DOHH2 (cell line): ENCODE measurements around the gene FBXL17.

Experiments
- H3F3A ChIP-seq: fragments of 200-600 bp; sonication (generic), shearing (Covaris generic); 2 replicates; pipeline ENCODE4 v1.6.0; 2016; ENCODE audit warnings: antibody characterized with exemption, mild to moderate bottlenecking; ENCODE audit not compliant: control insufficient read depth, insufficient read depth
- H3K27ac ChIP-seq: fragments of 200-600 bp; sonication (generic); 2 replicates; pipeline ENCODE4 v1.5.1; 2014; ENCODE audit warnings: low read depth, mild to moderate bottlenecking, low read length, moderate library complexity
- H3K27me3 ChIP-seq: fragments of 200-600 bp; sonication (generic); 2 replicates; pipeline ENCODE4 v1.6.1; 2014; ENCODE audit warnings: mild to moderate bottlenecking, low read length, mixed read lengths; ENCODE audit not compliant: control insufficient read depth
- H3K36me3 ChIP-seq: fragments of 200-600 bp; sonication (generic); 2 replicates; pipeline ENCODE4 v1.6.1; 2014; ENCODE audit warnings: mild to moderate bottlenecking, low read length, moderate library complexity, mixed read lengths; ENCODE audit not compliant: control insufficient read depth
- H3K4me1 ChIP-seq: fragments of 200-600 bp; sonication (generic); 2 replicates; pipeline ENCODE4 v1.6.1; 2014; ENCODE audit warnings: mild to moderate bottlenecking, low read length, mixed read lengths; ENCODE audit not compliant: control insufficient read depth
- H3K4me2 ChIP-seq: fragments of 200-600 bp; sonication (generic); 2 replicates; pipeline ENCODE4 v1.6.0; 2014; ENCODE audit warnings: mild to moderate bottlenecking, low read length, moderate library complexity
- H3K4me3 ChIP-seq: fragments of 200-600 bp; sonication (generic); 2 replicates; pipeline ENCODE4 v1.5.1; 2014; ENCODE audit warnings: mild to moderate bottlenecking, low read length, mixed read lengths
- H3K79me2 ChIP-seq: fragments of 200-600 bp; sonication (generic); 2 replicates; pipeline ENCODE4 v1.6.1; 2014; ENCODE audit warnings: mild to moderate bottlenecking, low read length, mixed read lengths; ENCODE audit not compliant: control insufficient read depth
- H3K9me2 ChIP-seq: fragments of 200-600 bp; sonication (generic); replicated peaks from 2 replicates; pipeline ENCODE4 v1.6.1; 2014; ENCODE audit warnings: mild to moderate bottlenecking, low read length, mixed read lengths; ENCODE audit not compliant: control insufficient read depth
- H3K9me3 ChIP-seq: fragments of 200-600 bp; sonication (generic); 2 replicates; pipeline ENCODE4 v1.6.1; 2014; ENCODE audit warnings: antibody characterized with exemption, low read length, mixed read lengths; ENCODE audit not compliant: control insufficient read depth, insufficient read depth
- H4K20me1 ChIP-seq: fragments of 200-600 bp; sonication (generic); 2 replicates; pipeline ENCODE4 v1.6.0; 2014; ENCODE audit warnings: low read depth, mild to moderate bottlenecking, antibody characterized with exemption, low read length, moderate library complexity; ENCODE audit not compliant: control insufficient read depth, insufficient read depth
- CTCF ChIP-seq: fragments of 200-600 bp; sonication (generic); IDR thresholded peaks from one replicate; pipeline ENCODE4 v1.5.1; 2014; ENCODE audit warnings: antibody characterized with exemption, mild to moderate bottlenecking, low read depth, low read length; ENCODE audit not compliant: poor library complexity, severe bottlenecking
- EZH2phosphoT487 ChIP-seq: fragments of 200-600 bp; sonication (generic); IDR thresholded peaks from 2 replicates; pipeline ENCODE4 v1.6.1; 2017; ENCODE audit warnings: borderline replicate concordance, mild to moderate bottlenecking, antibody characterized with exemption, low read length, moderate library complexity, mixed read lengths

Gene FBXL17

GRCh38 chr5:107916731-107917725 lies 464.9 kb downstream of the FBXL17 start:
- Histone ChIP-seq H3K9me2 (no peaks in the 10 kb centered on the region), H3K27me3 (no peaks in the 10 kb centered on the region), H3K4me3 (no peak overlapping the region), H3K79me2 (no peaks in the 10 kb centered on the region), H3F3A (no peaks in the 10 kb centered on the region), H3K27ac (no peak overlapping the region), H3K4me1 (no peaks in the 10 kb centered on the region), H4K20me1 (no peaks in the 10 kb centered on the region; the same call in 1 of the 2 replicates), H3K9me3 (no peaks in the 10 kb centered on the region), H3K36me3 (no peaks in the 10 kb centered on the region), H3K4me2 (no peak overlapping the region)
- TF ChIP-seq EZH2phosphoT487, result no peak
- TF ChIP-seq CTCF, result no peak

GRCh38 chr5:107915176-107915812 lies 466.6 kb downstream of the FBXL17 start:
- Histone ChIP-seq H3K36me3 (no peaks in the 10 kb centered on the region), H3K79me2 (no peaks in the 10 kb centered on the region), H4K20me1 (no peaks in the 10 kb centered on the region; the same call in 1 of the 2 replicates), H3K4me1 (no peaks in the 10 kb centered on the region), H3K27ac (no peak overlapping the region), H3K9me3 (no peaks in the 10 kb centered on the region), H3F3A (no peaks in the 10 kb centered on the region), H3K4me3 (no peak overlapping the region), H3K4me2 (no peak overlapping the region), H3K27me3 (no peaks in the 10 kb centered on the region), H3K9me2 (no peaks in the 10 kb centered on the region)
- TF ChIP-seq EZH2phosphoT487 (no peak), CTCF (no peak)

- H3K9me2 ChIP-seq, result no peaks in the 10 kb centered on the region
- H4K20me1 ChIP-seq, result no peaks in the 10 kb centered on the region; the same call in 1 of the 2 replicates
- H3K4me3 ChIP-seq, result no peak overlapping the region
- no peaks in the 10 kb centered on the region for H3K9me3 ChIP-seq
- no peaks in the 10 kb centered on the region for H3K79me2 ChIP-seq
- TF ChIP-seq CTCF (no peak), EZH2phosphoT487 (no peak)
- H3F3A ChIP-seq, result no peaks in the 10 kb centered on the region
- no peak overlapping the region for H3K4me2 ChIP-seq
- H3K36me3 ChIP-seq, result no peaks in the 10 kb centered on the region
- no peaks in the 10 kb centered on the region for H3K4me1 ChIP-seq
- H3K27ac ChIP-seq, result no peak overlapping the region
- H3K27me3 ChIP-seq, result no peaks in the 10 kb centered on the region
These were observed 468.4 kb downstream of the FBXL17 start for GRCh38 chr5:107913494-107913893.
